Stimulated activated CD4-positive, alpha-beta T cell treated with anti-CD3 and anti-CD28 coated beads, Interleukin-4, amount 100 ng/mL, for 4 hours (primary cell): ENCODE data around the gene GPR65.

ENCODE experiments used
- DNase-seq, 2 experiments: peaks; one replicate each; pipeline ENCODE4 v3.0.0-alpha.2; 2020

GPR65 gene

DNA sequence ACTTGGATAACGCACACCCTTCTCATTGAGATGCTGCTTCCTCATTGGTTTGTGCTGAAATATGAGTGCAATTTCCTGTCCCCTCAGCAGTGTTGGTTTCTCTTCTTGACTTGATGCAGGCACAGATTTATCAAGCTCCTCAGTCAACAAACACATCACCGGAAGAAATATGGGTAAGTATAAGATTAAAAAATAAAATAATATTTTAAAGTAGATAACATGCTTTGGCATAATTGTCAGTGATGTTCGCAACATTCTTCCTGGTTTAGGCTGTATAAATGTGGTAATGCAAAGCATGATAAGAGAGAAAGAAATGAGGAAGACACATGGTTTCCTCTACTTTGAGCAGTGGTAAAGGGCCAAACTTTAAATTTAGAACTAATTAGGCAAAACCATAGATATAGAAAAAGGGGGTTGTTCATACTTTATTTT is at the start of gene GPR65:
Gene GPR65 (plus strand): TSS at position 86 of the 432 bp plus-strand sequence. CDS start 5,713 bp downstream, outside the sequence.
- DNase-seq, result peak in 1 of 2 experiments; percentile 28

DNA sequence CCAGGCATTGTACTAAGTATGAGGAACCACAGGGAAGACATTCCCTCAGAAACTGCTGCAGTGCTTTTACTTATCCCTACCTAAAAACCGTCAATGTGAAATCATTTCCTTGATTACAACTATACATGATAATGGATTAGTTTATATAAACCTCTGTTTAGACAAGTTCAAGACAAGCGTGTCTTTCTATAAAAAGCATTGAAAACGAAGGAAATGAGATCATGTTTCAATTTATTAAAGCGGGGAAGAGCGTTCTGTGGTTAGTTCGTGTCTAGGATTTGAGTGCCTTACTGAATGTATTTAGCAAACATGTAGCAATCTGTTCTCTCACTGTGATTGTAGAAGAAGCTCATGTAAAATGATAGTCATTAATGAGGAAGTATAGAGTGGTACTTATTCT is 49.4 kb upstream of the GPR65 start:
- no peak for DNase-seq

- DNase-seq, result no peak
These were observed 44.7 kb upstream of the GPR65 start for GRCh38 chr14:87960013-87960787.

- DNase-seq, result no peak
These were observed 43.7 kb upstream of the GPR65 start for GRCh38 chr14:87961246-87961645.

DNA sequence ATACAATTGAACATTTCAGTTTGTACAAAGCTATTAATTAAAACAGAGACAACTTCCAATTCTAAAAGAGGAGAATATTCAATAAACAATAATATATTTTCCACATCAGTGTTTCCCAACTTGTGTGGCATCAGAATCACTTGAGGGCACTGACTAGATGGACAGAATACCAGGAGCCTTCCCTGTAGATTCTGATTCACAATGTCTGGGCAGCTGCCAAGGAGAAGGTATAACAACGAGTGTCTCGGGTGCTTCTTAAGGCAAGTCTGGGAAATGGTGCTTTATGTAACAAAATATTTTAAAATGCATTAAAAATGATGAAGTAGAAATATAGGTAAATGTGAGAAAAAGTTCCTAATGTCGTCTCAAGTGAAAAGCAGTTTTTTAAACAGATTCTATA is 38.1 kb upstream of the GPR65 start:
- no peak for DNase-seq

DNA sequence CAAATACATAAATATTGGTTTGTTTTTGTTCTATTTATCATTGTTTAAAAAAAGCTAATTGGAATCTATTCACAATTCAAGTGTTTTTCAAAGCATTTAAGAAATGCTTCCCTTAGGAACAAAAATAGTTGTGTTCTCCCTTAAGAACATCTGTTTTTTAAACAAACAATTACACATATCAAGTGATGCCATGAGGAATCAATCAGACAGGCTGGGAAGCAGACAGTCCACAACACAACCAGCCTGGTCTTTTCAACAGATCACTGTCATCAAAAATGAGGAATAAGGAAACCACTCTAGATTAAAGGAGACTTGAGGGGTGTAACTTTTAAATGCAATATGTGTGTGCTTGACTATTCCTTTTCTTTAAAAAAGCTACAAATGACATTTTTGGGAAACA is 37.4 kb upstream of the GPR65 start:
- DNase-seq, result no peak

DNA sequence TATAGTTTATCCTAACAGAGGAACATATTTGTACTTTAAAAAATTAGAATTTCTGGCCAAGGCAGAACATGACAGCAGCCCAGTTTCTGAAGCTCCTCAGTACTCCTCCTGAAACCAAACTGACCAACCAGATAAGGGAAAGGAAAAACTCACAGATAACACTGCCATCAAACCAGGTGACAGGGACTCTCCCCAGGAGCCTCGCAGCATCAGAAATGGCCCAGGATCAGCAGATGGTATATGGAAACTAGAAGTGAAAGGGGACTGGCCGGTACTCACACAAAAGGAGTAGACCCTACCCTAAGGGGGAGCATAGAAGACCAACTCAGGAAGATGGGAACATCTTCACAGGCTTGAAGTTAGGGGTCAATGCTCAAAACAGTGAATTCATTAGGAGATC is 33.9 kb upstream of the GPR65 start:
- DNase-seq, result no peak

- no peak for DNase-seq
These were observed 29.3 kb upstream of the GPR65 start for GRCh38 chr14:87975636-87976035.

- DNase-seq, result no peak
These were observed 25.2 kb upstream of the GPR65 start for GRCh38 chr14:87979689-87980088.

GRCh38 chr14:87989221-87989955 is 15.5 kb upstream of the GPR65 start:
- DNase-seq, result no peak

DNA sequence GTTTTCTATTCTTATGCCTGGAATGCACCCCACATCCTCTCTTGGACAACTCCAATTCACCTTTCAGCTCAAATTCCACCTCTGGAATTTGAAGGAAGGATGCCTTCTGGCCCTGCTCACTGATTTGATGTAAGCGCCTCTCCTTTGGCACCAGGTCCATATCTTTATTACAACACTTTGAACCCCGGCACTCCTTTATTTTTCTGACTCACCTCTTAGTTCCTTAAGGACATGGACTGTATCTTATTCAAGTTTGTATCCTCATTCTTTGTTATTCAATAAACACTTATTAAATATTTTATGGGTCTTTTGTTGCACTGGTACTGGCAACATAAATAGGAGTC is 15.0 kb upstream of the GPR65 start:
- no peak for DNase-seq

DNA sequence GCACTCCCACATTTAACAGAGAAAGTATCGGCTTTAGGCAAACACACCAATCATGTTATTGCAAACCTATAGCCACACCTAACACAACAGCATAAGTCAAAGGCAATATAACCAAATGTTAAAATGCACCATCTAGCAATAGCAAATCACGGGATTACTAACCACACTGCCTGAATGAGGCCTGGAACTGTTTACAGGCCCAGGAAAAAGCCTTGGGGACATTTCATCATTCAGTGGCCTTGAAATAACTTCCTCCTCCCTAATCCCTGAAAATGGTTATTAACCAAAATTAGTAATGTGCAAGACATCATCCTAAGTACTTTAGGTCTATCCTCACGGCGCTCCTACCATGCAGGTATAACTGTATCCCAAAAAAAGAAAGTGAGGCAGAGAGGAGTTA is 14.3 kb upstream of the GPR65 start:
- no peak for DNase-seq

GRCh38 chr14:87992346-87992717 is 12.6 kb upstream of the GPR65 start:
- DNase-seq, result no peak

DNA sequence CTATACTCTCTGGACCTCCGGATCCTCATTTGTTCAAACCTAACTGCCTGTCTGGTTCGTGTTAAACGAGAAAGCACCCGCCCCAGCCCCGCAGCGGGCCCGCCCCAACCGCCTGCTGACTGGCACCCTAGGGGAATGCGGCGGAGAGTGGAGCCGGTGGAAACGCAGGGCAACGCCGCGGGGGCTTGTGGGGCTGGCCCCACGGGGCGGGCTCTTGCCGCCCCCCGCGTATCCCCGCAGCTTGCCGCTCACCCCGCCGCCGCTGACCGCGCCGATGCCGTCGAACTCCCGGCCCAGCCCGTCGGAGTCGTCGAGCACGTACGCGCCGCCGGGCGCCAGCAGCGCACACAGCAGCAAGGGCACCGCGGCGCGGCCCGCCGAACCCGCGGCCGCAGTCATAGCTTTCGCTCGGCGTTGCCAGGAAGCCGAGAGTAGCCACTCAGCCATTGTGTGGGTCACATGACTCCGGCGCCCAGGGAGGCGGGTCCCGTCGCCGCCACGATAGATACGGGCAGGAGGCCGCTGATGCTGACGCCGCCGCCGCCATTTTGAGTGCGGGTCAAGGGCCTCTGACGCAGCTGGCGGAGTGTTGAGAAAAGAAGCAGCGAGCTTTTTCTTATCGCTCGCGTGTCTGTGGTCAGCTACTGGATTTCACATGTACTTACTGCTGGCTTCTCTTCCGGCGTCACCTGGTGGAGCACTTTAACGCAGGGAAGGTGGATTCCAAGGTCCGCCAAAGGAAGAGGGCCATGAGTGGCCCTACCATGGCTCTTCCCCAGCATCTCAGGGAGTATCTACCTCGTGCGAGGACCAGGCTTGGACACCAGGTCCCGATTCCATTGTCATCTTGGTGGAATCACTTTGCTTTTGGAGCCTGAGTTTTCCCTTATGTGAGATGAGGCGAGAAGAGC is 12.0 kb upstream of the GPR65 start, which contains the start of gene GALC:
Gene GALC (minus strand): TSS at position 465 of the 911 bp plus-strand sequence. CDS start 18 bp downstream, at position 447.
- peak; percentile 91 for DNase-seq

DNA sequence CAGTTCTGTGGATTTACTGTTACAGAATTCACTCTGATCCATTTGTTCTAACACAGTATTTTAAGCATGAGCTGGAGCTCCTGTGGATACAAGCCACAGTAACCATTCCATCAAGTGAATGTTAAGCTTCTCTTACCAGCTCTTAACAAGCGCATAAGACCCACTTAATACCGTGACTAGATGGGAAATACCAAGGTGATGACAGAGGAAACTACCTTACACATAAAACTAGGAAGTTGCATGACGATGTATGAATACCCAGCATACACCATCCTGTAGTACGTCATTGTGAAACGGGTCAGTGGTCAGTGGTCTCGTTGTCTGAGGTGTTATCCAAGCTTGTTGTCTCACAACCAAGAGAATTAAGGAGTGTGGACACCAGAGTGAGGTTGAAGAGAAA is 10.0 kb upstream of the GPR65 start:
- no peak for DNase-seq

- no peak for DNase-seq
These were observed 9.2 kb upstream of the GPR65 start for GRCh38 chr14:87995500-87996290.

DNA sequence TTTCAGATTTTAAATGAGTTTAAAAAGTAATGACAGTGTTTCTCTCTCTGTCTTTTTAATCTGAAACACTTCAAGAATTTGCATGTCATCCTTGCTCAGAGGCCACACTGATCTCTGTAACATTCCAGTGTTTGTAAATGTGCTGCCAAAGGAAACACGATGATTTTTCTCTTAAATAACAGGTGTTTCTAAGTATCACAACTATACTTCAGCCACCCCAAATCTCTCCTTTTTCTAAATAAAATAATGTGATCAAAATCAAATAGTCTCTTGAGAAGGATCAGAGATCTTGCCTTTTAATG is 8.7 kb upstream of the GPR65 start:
- DNase-seq, result no peak

DNA sequence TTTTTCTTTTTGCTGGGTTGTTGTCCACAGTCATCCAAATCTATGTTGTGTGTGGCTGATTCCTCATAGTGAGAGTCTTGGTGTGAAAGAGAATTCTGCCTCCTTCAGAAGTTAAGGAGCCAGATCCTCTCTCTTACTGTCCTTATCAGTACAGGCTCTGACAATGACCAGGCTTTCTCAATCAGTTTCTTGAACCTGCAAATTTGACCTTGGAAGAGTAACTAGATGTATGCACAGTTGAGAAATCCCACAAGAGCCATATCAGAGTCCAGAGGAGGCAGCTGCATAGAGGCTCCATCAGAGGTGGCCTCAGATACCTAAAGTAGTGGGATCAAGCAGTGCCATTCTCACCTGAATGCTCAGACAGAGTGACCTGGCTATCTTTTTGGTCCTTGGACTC is 6.5 kb upstream of the GPR65 start:
- DNase-seq, result no peak

- no peak for DNase-seq
These were observed 5.7 kb upstream of the GPR65 start for GRCh38 chr14:87999277-87999676.

GRCh38 chr14:88002421-88003075 is 2.4 kb upstream of the GPR65 start:
- DNase-seq, result no peak

- DNase-seq, result no peak
These were observed 1.5 kb upstream of the GPR65 start for GRCh38 chr14:88003425-88003824.

- DNase-seq, result no peak
These were observed 364 bp upstream of the GPR65 start for GRCh38 chr14:88004506-88005036.
